ENCODE measurements around the gene ARMC8.

DNA sequence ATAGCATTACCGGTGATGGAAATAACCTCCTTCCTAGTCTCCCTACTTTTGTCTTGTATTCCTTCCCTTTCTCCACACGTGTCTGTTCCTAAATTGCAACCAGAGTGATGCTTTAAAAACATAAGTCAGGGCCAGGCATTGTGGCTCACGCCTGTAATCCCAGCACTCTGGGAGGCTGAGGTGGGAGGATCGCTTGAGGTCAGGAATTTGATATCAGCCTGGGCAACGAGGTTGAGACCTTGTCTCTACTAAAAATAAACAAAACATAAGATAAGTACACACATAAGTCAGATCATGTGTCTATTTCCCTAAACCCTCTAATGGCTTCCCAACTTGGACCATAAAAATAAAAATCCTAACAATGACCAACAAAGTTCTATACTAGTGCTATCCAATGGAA is 18.4 kb downstream of the ARMC8 start:
- TF ChIP-seq KDM5A (IDR thresholded peaks at IDR 0.05; ENCODE audit: low read length), result no peak
- no peak for TF ChIP-seq SIN3A (conservative IDR thresholded peaks at IDR 0.05 in 1 of 2, IDR thresholded peaks at IDR 0.05 in 1 of 2; ENCODE audit: low read depth in 1 of 2, low read length in 2 of 2)
- TF ChIP-seq, protein P1, sequence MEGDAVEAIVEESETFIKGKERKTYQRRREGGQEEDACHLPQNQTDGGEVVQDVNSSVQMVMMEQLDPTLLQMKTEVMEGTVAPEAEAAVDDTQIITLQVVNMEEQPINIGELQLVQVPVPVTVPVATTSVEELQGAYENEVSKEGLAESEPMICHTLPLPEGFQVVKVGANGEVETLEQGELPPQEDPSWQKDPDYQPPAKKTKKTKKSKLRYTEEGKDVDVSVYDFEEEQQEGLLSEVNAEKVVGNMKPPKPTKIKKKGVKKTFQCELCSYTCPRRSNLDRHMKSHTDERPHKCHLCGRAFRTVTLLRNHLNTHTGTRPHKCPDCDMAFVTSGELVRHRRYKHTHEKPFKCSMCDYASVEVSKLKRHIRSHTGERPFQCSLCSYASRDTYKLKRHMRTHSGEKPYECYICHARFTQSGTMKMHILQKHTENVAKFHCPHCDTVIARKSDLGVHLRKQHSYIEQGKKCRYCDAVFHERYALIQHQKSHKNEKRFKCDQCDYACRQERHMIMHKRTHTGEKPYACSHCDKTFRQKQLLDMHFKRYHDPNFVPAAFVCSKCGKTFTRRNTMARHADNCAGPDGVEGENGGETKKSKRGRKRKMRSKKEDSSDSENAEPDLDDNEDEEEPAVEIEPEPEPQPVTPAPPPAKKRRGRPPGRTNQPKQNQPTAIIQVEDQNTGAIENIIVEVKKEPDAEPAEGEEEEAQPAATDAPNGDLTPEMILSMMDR (IDR thresholded peaks at IDR 0.05; ENCODE audit: control extremely low read depth in 1 of 3, insufficient read depth in 1 of 3, low read depth in 1 of 3, low read length in 3 of 3), result no peak
- TF ChIP-seq TCF12 (IDR thresholded peaks at IDR 0.05; ENCODE audit: low read depth, low read length), result no peak
- TF ChIP-seq SRF (IDR thresholded peaks at IDR 0.05; ENCODE audit: low read depth, low read length), result no peak
- TF ChIP-seq, protein P2, sequence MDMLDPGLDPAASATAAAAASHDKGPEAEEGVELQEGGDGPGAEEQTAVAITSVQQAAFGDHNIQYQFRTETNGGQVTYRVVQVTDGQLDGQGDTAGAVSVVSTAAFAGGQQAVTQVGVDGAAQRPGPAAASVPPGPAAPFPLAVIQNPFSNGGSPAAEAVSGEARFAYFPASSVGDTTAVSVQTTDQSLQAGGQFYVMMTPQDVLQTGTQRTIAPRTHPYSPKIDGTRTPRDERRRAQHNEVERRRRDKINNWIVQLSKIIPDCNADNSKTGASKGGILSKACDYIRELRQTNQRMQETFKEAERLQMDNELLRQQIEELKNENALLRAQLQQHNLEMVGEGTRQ (IDR thresholded peaks at IDR 0.05; ENCODE audit: low read length), result no peak
- TF ChIP-seq BRCA1 (IDR thresholded peaks at IDR 0.05; ENCODE audit: low read depth, low read length), result no peak
- TF ChIP-seq CBX5 (IDR thresholded peaks at IDR 0.05; ENCODE audit: low read depth, low read length), result no peak
- TF ChIP-seq ZNF274 (IDR thresholded peaks at IDR 0.05; ENCODE audit: borderline replicate concordance, extremely low read depth, low read length), result no peak
- TF ChIP-seq, protein P3, sequence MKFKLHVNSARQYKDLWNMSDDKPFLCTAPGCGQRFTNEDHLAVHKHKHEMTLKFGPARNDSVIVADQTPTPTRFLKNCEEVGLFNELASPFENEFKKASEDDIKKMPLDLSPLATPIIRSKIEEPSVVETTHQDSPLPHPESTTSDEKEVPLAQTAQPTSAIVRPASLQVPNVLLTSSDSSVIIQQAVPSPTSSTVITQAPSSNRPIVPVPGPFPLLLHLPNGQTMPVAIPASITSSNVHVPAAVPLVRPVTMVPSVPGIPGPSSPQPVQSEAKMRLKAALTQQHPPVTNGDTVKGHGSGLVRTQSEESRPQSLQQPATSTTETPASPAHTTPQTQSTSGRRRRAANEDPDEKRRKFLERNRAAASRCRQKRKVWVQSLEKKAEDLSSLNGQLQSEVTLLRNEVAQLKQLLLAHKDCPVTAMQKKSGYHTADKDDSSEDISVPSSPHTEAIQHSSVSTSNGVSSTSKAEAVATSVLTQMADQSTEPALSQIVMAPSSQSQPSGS (IDR thresholded peaks at IDR 0.05; ENCODE audit: low read length), result no peak
- no peak for TF ChIP-seq GABPA (IDR thresholded peaks at IDR 0.05; ENCODE audit: borderline replicate concordance, insufficient read depth, low read length)
- no peak for TF ChIP-seq EP300 (IDR thresholded peaks at IDR 0.05; ENCODE audit: borderline replicate concordance in 1 of 2, low read depth in 2 of 2, low read length in 2 of 2)
- TF ChIP-seq ASH2L (IDR thresholded peaks at IDR 0.05; ENCODE audit: low read length), result no peak

All from H1 (cell line).